GM12878 (cell line): ENCODE measurements around the gene APBB1IP. TPM values are rescaled to one million over a fixed set of nuclear protein-coding genes. Genes with fewer than 3 reads are reported as not detected.

Source experiments
- ATF7 ChIP-seq: fragments of 450-650 bp; IDR thresholded peaks from 2 replicates; pipeline ENCODE4 v1.6.1; 2016; ENCODE audit warnings: low read depth, mild to moderate bottlenecking
- BCL11A ChIP-seq: IDR thresholded peaks from 2 replicates; pipeline ENCODE4 v1.6.1; 2011; ENCODE audit warnings: low read depth, low read length
- CBX3 ChIP-seq: fragments of 200-600 bp; sonication (generic); IDR thresholded peaks from 2 replicates; pipeline ENCODE4 v1.6.1; 2016; ENCODE audit warnings: low read depth, borderline replicate concordance
- ELK1 ChIP-seq: IDR thresholded peaks from 2 replicates; pipeline ENCODE4 v1.6.1; 2012; ENCODE audit warnings: low read depth, low read length, improper control_type of control experiment
- EP300 ChIP-seq, 2 experiments: fragments of 150-350 bp in 1 of 2; IDR thresholded peaks; 2 replicates each; pipeline ENCODE4 v1.6.1; 2011 to 2012; ENCODE audit warnings: low read depth in 2 of 2, low read length in 2 of 2, borderline replicate concordance in 1 of 2, improper control_type of control experiment in 1 of 2, inconsistent platforms in 1 of 2; ENCODE audit not compliant: control insufficient read depth in 1 of 2
- ESRRA ChIP-seq: IDR thresholded peaks from 2 replicates; pipeline ENCODE4 v1.6.1; 2012; ENCODE audit warnings: mild to moderate bottlenecking, low read length, improper control_type of control experiment
- EZH2 ChIP-seq: IDR thresholded peaks from 2 replicates; pipeline ENCODE4 v1.6.1; 2012; ENCODE audit warnings: low read depth, mild to moderate bottlenecking, control low read depth, inconsistent platforms, low read length, borderline replicate concordance; ENCODE audit not compliant: control insufficient read depth
- PRDM15 ChIP-seq: fragments of 450-650 bp; formaldehyde crosslinking; IDR thresholded peaks from 2 replicates; pipeline ENCODE4 v1.4.0; 2020; ENCODE audit warnings: mild to moderate bottlenecking, moderate library complexity
- ZBED1 ChIP-seq: IDR thresholded peaks from 2 replicates; pipeline ENCODE4 v1.6.1; 2016; ENCODE audit warnings: borderline replicate concordance
- ZNF217 ChIP-seq: fragments of 450-650 bp; IDR thresholded peaks from 2 replicates; pipeline ENCODE4 v1.6.1; 2017; ENCODE audit warnings: antibody characterized with exemption, mild to moderate bottlenecking
- ZNF384 ChIP-seq: IDR thresholded peaks from 2 replicates; pipeline ENCODE4 v1.6.1; 2012; ENCODE audit warnings: low read depth, mild to moderate bottlenecking, low read length, improper control_type of control experiment, borderline replicate concordance
- ZNF687 ChIP-seq: fragments of 450-650 bp; IDR thresholded peaks from 2 replicates; pipeline ENCODE4 v1.6.1; 2017; ENCODE audit warnings: mild to moderate bottlenecking, moderate library complexity
- polyA plus RNA-seq, 11 experiments: library from polyadenylated mRNA; depleted of rRNA in 4 of 11; unstranded in 6 of 11; stranded (reverse) in 5 of 11; fragments of >200 nt; fragmentation: Nextera tagmentation in 4 of 11; fragmentation: Illumina TruSeq in 1 of 11; extraction: Ambion mirVana in 4 of 11; extraction: Trizol in 1 of 11; gene quantifications; 1 replicate in 1 of 11; 2 replicates in 10 of 11; pipeline versions ENCODE4 v1.2.1 to v1.2.3, GENCODE V29; 2011 to 2016; ENCODE audit warnings: inconsistent platforms in 2 of 11, missing spikeins in 2 of 11, low read depth in 1 of 11
- total RNA-seq, 4 experiments: library from RNA; depleted of rRNA in 3 of 4; stranded (reverse); fragments of >200 nt in 3 of 4; fragmentation: Illumina TruSeq in 1 of 4; extraction: Trizol in 1 of 4; gene quantifications; 2 replicates each; pipeline versions ENCODE4 v1.2.1 to v1.2.3, GENCODE V29; 2013 to 2021
- TF ChIP-seq, protein P1 (sequence below): fragments of 450-650 bp; IDR thresholded peaks from 2 replicates; pipeline ENCODE4 v1.6.1; 2017; ENCODE audit warnings: mild to moderate bottlenecking, moderate library complexity
- TF ChIP-seq, protein P2 (sequence below): fragments of 450-650 bp; IDR thresholded peaks from 2 replicates; pipeline ENCODE4 v1.6.1; 2016; ENCODE audit warnings: mild to moderate bottlenecking
- TF ChIP-seq, protein P3 (sequence below): IDR thresholded peaks from 2 replicates; pipeline ENCODE4 v1.6.1; 2012; ENCODE audit warnings: low read depth, low read length, improper control_type of control experiment

The APBB1IP gene
- total and polyA plus RNA-seq, 10 of the 15 experiments (the other 5 are each of a cell fraction or from before 2014, with no cell fraction given) = 7.3 to 67.4 (median 19.9) TPM

GRCh38 chr10:26573674-26574073 lies 135.5 kb downstream of the APBB1IP start (continued):
- TF ChIP-seq, protein P1, sequence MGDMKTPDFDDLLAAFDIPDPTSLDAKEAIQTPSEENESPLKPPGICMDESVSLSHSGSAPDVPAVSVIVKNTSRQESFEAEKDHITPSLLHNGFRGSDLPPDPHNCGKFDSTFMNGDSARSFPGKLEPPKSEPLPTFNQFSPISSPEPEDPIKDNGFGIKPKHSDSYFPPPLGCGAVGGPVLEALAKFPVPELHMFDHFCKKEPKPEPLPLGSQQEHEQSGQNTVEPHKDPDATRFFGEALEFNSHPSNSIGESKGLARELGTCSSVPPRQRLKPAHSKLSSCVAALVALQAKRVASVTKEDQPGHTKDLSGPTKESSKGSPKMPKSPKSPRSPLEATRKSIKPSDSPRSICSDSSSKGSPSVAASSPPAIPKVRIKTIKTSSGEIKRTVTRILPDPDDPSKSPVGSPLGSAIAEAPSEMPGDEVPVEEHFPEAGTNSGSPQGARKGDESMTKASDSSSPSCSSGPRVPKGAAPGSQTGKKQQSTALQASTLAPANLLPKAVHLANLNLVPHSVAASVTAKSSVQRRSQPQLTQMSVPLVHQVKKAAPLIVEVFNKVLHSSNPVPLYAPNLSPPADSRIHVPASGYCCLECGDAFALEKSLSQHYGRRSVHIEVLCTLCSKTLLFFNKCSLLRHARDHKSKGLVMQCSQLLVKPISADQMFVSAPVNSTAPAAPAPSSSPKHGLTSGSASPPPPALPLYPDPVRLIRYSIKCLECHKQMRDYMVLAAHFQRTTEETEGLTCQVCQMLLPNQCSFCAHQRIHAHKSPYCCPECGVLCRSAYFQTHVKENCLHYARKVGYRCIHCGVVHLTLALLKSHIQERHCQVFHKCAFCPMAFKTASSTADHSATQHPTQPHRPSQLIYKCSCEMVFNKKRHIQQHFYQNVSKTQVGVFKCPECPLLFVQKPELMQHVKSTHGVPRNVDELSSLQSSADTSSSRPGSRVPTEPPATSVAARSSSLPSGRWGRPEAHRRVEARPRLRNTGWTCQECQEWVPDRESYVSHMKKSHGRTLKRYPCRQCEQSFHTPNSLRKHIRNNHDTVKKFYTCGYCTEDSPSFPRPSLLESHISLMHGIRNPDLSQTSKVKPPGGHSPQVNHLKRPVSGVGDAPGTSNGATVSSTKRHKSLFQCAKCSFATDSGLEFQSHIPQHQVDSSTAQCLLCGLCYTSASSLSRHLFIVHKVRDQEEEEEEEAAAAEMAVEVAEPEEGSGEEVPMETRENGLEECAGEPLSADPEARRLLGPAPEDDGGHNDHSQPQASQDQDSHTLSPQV = no peak
- TF ChIP-seq ELK1 (no peak), PRDM15 (CRISPR knock-in tag) (no peak), ESRRA (no peak), CBX3 (no peak), ATF7 (no peak), ZNF687 (no peak), ZBED1 (no peak), EP300 (IDR thresholded peaks at IDR 0.05; ENCODE audit: borderline replicate concordance in 1 of 2, control insufficient read depth in 1 of 2, low read depth in 2 of 2, low read length in 2 of 2) (no peak), ZNF384 (no peak), ZNF217 (no peak), EZH2 (no peak), BCL11A (0 out of 2 replicates have a peak, but pooled peaks have one; percentile 27)
- TF ChIP-seq, protein P2, sequence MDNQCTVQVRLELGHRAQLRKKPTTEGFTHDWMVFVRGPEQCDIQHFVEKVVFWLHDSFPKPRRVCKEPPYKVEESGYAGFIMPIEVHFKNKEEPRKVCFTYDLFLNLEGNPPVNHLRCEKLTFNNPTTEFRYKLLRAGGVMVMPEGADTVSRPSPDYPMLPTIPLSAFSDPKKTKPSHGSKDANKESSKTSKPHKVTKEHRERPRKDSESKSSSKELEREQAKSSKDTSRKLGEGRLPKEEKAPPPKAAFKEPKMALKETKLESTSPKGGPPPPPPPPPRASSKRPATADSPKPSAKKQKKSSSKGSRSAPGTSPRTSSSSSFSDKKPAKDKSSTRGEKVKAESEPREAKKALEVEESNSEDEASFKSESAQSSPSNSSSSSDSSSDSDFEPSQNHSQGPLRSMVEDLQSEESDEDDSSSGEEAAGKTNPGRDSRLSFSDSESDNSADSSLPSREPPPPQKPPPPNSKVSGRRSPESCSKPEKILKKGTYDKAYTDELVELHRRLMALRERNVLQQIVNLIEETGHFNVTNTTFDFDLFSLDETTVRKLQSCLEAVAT = no peak
- TF ChIP-seq, protein P3, sequence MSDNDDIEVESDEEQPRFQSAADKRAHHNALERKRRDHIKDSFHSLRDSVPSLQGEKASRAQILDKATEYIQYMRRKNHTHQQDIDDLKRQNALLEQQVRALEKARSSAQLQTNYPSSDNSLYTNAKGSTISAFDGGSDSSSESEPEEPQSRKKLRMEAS = no peak
